Upper lobe of left lung (tissue), 4 donors: ENCODE measurements around the gene NALCN.

Experiments
- CTCF ChIP-seq, 6 experiments: fragments of 450-650 bp in 4 of 6; fragments of 200-600 bp in 2 of 6; sonication (generic) in 2 of 6; IDR thresholded peaks; one replicate each; pipeline ENCODE4 v1.5.1; 2016 to 2019; ENCODE audit warnings: antibody characterized with exemption in 6 of 6
- POLR2AphosphoS5 ChIP-seq, 2 donors: sonication (generic); formaldehyde crosslinking; IDR thresholded peaks; one replicate each; pipeline ENCODE4 v1.5.1; 2017; ENCODE audit warnings: antibody characterized with exemption in 2 of 2

- no peak for TF ChIP-seq POLR2AphosphoS5 (IDR thresholded peaks at IDR 0.05)
- TF ChIP-seq CTCF (IDR thresholded peaks at IDR 0.05), result no peak
These were observed 207.0 kb downstream of the NALCN start for GRCh38 chr13:101209206-101209893.
